ENCODE measurements around the gene N4BP2L2. TPM values are rescaled to one million over a fixed set of nuclear protein-coding genes. Genes with fewer than 3 reads are reported as not detected.

Gene N4BP2L2
- total and polyA plus RNA-seq, 2 of the 13 experiments (the other 11 are each of a cell fraction or from before 2014, with no cell fraction given) = 58.9 to 81.2 TPM

- TF ChIP-seq GLI4 (CRISPR knock-in tag; IDR thresholded peaks at IDR 0.05; ENCODE audit: borderline replicate concordance) (no peak), SETDB1 (CRISPR knock-in tag; IDR thresholded peaks at IDR 0.05; ENCODE audit: borderline replicate concordance) (no peak), MBNL3 (CRISPR knock-in tag; conservative IDR thresholded peaks at IDR 0.05) (no peak), ZNF747 (CRISPR knock-in tag; IDR thresholded peaks at IDR 0.05; ENCODE audit: borderline replicate concordance) (no peak), ZNF430 (CRISPR knock-in tag; IDR thresholded peaks at IDR 0.05) (no peak), ZMAT5 (CRISPR knock-in tag; IDR thresholded peaks at IDR 0.05; ENCODE audit: borderline replicate concordance, low read depth) (no peak), SNAPC2 (CRISPR knock-in tag; IDR thresholded peaks at IDR 0.05) (no peak), YEATS4 (CRISPR knock-in tag; IDR thresholded peaks at IDR 0.05; ENCODE audit: borderline replicate concordance) (peak; percentile 67; the same call in 1 of the 2 replicates), MAFK (conservative IDR thresholded peaks at IDR 0.05 in 1 of 2, IDR thresholded peaks at IDR 0.05 in 1 of 2; ENCODE audit: low read length in 2 of 2) (no peak), RARA (CRISPR knock-in tag; IDR thresholded peaks at IDR 0.05) (peak; percentile 41), GTF3A (CRISPR knock-in tag; conservative IDR thresholded peaks at IDR 0.05) (no peak), REXO4 (CRISPR knock-in tag; IDR thresholded peaks at IDR 0.05; ENCODE audit: borderline replicate concordance) (no peak), ZUFSP (CRISPR knock-in tag; IDR thresholded peaks at IDR 0.05; ENCODE audit: borderline replicate concordance) (no peak), SUZ12 (IDR thresholded peaks at IDR 0.05; ENCODE audit: low read depth, low read length) (peak; percentile 84), MXI1 (IDR thresholded peaks at IDR 0.05; ENCODE audit: borderline replicate concordance, low read depth, low read length) (0 out of 3 replicates have a peak, but pooled peaks have one; percentile 47), PRMT3 (CRISPR knock-in tag; IDR thresholded peaks at IDR 0.05; ENCODE audit: borderline replicate concordance, low read depth) (no peak), ZNF550 (CRISPR knock-in tag; IDR thresholded peaks at IDR 0.05; ENCODE audit: borderline replicate concordance) (no peak), ZSCAN22 (CRISPR knock-in tag; IDR thresholded peaks at IDR 0.05) (no peak), ZNF720 (CRISPR knock-in tag; IDR thresholded peaks at IDR 0.05) (no peak), KLF15 (CRISPR knock-in tag; IDR thresholded peaks at IDR 0.05; ENCODE audit: borderline replicate concordance) (no peak), ZNF510 (CRISPR knock-in tag; IDR thresholded peaks at IDR 0.05; ENCODE audit: low read depth) (no peak; the same call in 1 of the 2 replicates), CERS6 (CRISPR knock-in tag; IDR thresholded peaks at IDR 0.05) (no peak), BORCS8-MEF2B (CRISPR knock-in tag; IDR thresholded peaks at IDR 0.05) (peak; percentile 69; the same call in 1 of the 2 replicates), ZBTB8A (CRISPR knock-in tag; IDR thresholded peaks at IDR 0.05; ENCODE audit: borderline replicate concordance, low read depth) (no peak), NCOA1 (CRISPR knock-in tag; IDR thresholded peaks at IDR 0.05) (no peak), TMF1 (CRISPR knock-in tag; IDR thresholded peaks at IDR 0.05; ENCODE audit: low read depth) (no peak), ZNF33B (CRISPR knock-in tag; IDR thresholded peaks at IDR 0.05) (peak; percentile 44; the same call in 1 of the 2 replicates), RFXAP (CRISPR knock-in tag; IDR thresholded peaks at IDR 0.05; ENCODE audit: borderline replicate concordance) (no peak)
Measured at GRCh38 chr13:32538621-32539246, at the start of gene N4BP2L2 (continued).
